ENCODE results near the gene PRCC.

DNA sequence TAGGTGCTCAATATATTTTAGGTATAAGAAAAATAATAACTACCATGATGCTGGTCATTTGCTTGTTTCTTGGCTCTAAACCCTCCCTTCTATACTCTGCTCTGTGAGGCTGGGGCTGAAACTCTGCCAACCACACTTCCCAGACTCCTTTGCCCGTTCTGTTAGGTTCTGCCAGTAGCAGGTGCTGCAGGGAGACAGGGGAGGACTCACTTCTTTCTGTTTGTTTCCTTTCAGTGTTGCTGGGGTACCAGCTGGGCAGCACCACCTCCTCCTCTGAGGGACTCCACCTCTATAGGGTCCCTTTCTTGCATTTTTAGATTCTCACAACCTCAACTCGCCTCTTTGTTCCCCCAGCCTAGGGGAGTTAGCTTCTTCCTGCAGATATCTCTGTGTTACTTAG, 66.3 kb downstream of the PRCC start:
- TF ChIP-seq, protein P1, sequence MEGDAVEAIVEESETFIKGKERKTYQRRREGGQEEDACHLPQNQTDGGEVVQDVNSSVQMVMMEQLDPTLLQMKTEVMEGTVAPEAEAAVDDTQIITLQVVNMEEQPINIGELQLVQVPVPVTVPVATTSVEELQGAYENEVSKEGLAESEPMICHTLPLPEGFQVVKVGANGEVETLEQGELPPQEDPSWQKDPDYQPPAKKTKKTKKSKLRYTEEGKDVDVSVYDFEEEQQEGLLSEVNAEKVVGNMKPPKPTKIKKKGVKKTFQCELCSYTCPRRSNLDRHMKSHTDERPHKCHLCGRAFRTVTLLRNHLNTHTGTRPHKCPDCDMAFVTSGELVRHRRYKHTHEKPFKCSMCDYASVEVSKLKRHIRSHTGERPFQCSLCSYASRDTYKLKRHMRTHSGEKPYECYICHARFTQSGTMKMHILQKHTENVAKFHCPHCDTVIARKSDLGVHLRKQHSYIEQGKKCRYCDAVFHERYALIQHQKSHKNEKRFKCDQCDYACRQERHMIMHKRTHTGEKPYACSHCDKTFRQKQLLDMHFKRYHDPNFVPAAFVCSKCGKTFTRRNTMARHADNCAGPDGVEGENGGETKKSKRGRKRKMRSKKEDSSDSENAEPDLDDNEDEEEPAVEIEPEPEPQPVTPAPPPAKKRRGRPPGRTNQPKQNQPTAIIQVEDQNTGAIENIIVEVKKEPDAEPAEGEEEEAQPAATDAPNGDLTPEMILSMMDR (conservative IDR thresholded peaks at IDR 0.05; ENCODE audit: low read length), result peak; percentile 32; the same call in 1 of the 2 replicates
- TF ChIP-seq EZH2phosphoT487 (IDR thresholded peaks at IDR 0.05; ENCODE audit: borderline replicate concordance), result no peak
